OCI-LY7 (cell line): Measurements from ENCODE around the gene REPIN1. TPM values are rescaled to one million over a fixed set of nuclear protein-coding genes. Genes with fewer than 3 reads are reported as not detected.

Experiments used
- BruUV-seq: library from RNA; stranded (reverse); fragments of 400-500 nt; replicated peaks from 2 replicates; lab custom pipeline; 2021; lab: Mats Ljungman, UMichigan
- CTCF ChIA-PET: fragments of 300-600 bp; sonication (Branson Sonifier 250); formaldehyde crosslinking; loops from one replicate; lab custom pipeline; 2022; ENCODE audit warnings: antibody characterized with exemption; ENCODE audit not compliant: unreplicated experiment; lab: Charles Lee
- POLR2A ChIA-PET: fragments of 300-600 bp; sonication (Branson Sonifier 250); formaldehyde crosslinking; loops from one replicate; lab custom pipeline; 2022; ENCODE audit warnings: antibody characterized with exemption; lab: Charles Lee
- DNase-seq: peaks from one replicate; pipeline ENCODE4 v3.0.0-alpha.2; 2015; ENCODE audit warnings: low spot score
- H2AFZ ChIP-seq: fragments of 200-600 bp; sonication (generic), shearing (Covaris generic); 2 replicates; pipeline ENCODE4 v1.6.1; 2014; ENCODE audit warnings: mild to moderate bottlenecking, antibody characterized with exemption, low read length, moderate library complexity
- H3K27ac ChIP-seq: fragments of 200-600 bp; sonication (generic); 2 replicates; pipeline ENCODE4 v1.5.1; 2014; ENCODE audit warnings: mixed run types, low read depth, mild to moderate bottlenecking, moderate library complexity, low read length, inconsistent platforms; ENCODE audit not compliant: poor library complexity, severe bottlenecking
- H3K36me3 ChIP-seq: fragments of 200-600 bp; sonication (generic); 2 replicates; pipeline ENCODE4 v1.6.1; 2014; ENCODE audit warnings: mild to moderate bottlenecking, antibody characterized with exemption, low read length, moderate library complexity, mixed read lengths; ENCODE audit not compliant: insufficient read depth
- H3K4me1 ChIP-seq: fragments of 200-600 bp; sonication (generic); 2 replicates; pipeline ENCODE4 v1.5.1; 2014; ENCODE audit warnings: mild to moderate bottlenecking, low read length; ENCODE audit not compliant: insufficient read depth, poor library complexity, severe bottlenecking
- H3K4me2 ChIP-seq: fragments of 200-600 bp; sonication (generic); 2 replicates; pipeline ENCODE4 v1.6.1; 2014; ENCODE audit warnings: mild to moderate bottlenecking, low read length
- H3K4me3 ChIP-seq: fragments of 200-600 bp; sonication (generic); 2 replicates; pipeline ENCODE4 v1.5.1; 2014; ENCODE audit warnings: mild to moderate bottlenecking, low read depth, low read length; ENCODE audit not compliant: poor library complexity, severe bottlenecking
- H3K79me2 ChIP-seq: fragments of 200-600 bp; sonication (generic); 2 replicates; pipeline ENCODE4 v1.6.1; 2016; ENCODE audit warnings: low read depth, mild to moderate bottlenecking, low read length, moderate library complexity, mixed read lengths; ENCODE audit not compliant: insufficient read depth
- H3K9me2 ChIP-seq: fragments of 200-600 bp; sonication (generic); 2 replicates; pipeline ENCODE4 v1.6.1; 2016; ENCODE audit warnings: mild to moderate bottlenecking, low read length, mixed read lengths; ENCODE audit not compliant: insufficient read depth
- H3K9me3 ChIP-seq: fragments of 200-600 bp; sonication (generic); 2 replicates; pipeline ENCODE4 v1.6.1; 2014; ENCODE audit warnings: mild to moderate bottlenecking, mixed run types, low read length, mixed read lengths
- H4K20me1 ChIP-seq: fragments of 200-600 bp; sonication (generic); 2 replicates; pipeline ENCODE4 v1.6.1; 2014; ENCODE audit warnings: mild to moderate bottlenecking, antibody characterized with exemption, low read length, moderate library complexity, mixed read lengths; ENCODE audit not compliant: insufficient read depth
- EZH2phosphoT487 ChIP-seq: fragments of 200-600 bp; sonication (generic); IDR thresholded peaks from 2 replicates; pipeline ENCODE4 v1.6.1; 2018; ENCODE audit warnings: low read depth, borderline replicate concordance, mild to moderate bottlenecking, mixed run types, antibody characterized with exemption, low read length, moderate library complexity, mixed read lengths
- intact Hi-C: fragments of 100-400 bp; cut with micrococcal nuclease; formaldehyde crosslinking; loops from one replicate; pipeline ENCODE4 v1.10.0; 2022; ENCODE audit not compliant: unreplicated experiment
- total RNA-seq, 2 experiments: library from RNA; depleted of rRNA in 1 of 2; stranded (reverse); fragments of >200 nt in 1 of 2; shearing (Covaris generic) in 1 of 2; gene quantifications; 2 replicates each; pipeline ENCODE4 v1.2.3, GENCODE V29; 2014 to 2022
- TF ChIP-seq, protein P1 (sequence below): fragments of 200-600 bp; sonication (generic); conservative IDR thresholded peaks from 2 replicates; pipeline ENCODE4 v1.5.1; 2014; ENCODE audit warnings: mild to moderate bottlenecking, antibody characterized with exemption, low read length, moderate library complexity, mixed read lengths

The REPIN1 gene
- total RNA-seq, 2 experiments from 2014 or later: 19.0 to 46.2 TPM

DNA sequence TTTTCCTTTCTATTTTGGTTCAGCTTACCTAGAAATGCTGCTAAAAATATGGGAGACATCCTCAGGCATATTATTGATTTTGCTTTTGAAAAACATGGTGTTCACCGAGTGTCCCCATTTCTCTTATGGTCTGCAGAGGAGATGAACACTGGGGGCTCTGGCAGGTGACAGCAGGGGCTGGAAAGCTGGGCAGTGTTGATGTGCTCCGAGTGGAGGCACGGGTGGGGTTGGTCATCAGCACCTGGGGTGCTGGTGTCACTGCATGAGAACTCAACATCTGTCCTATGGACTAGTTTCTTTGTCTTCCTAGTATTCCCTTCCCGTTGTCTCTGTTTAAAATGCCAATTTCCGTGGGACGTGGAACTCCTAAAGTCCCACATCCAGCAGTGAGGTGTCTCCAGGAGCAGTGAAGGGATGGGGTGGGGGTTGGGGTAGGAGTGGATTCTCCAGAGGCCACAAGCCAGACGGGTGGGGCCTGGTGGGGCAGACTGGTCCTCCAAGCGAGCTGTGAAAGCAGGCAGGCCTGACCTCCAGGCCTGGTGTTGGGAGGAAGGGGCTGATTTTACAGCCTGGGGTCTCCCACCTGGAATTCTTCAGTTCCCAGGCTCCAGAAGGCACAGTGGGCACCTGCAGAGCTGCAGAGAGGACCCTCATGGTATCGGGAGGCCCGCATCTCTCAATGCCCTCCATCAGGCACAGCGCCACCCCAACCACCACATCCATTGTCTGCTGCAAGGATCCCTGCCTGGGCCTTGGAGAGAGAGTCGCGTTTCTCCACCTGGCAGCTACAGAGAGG, 35.0 kb downstream of the REPIN1 start:
- CTCF ChIA-PET: interaction anchor here (0.9 kb wide), 1 partner anchor 20 kb away, joined by 5 read pairs; no protein-coding TSS in a partner anchor
- Histone ChIP-seq H3K9me2 (no peaks in the 10 kb centered on the region), H3K4me3 (peak overlapping the region; percentile 80), H2AFZ (peak overlapping the region; percentile 74; the same call in 1 of the 2 replicates), H3K27ac (no peak overlapping the region), H3K4me1 (peaks cover 40% of the 10 kb centered on the region), H3K36me3 (peaks cover 4% of the 10 kb centered on the region), H4K20me1 (no peaks in the 10 kb centered on the region), H3K4me2 (peak overlapping the region; percentile 96; the same call in 1 of the 2 replicates), H3K9me3 (no peaks in the 10 kb centered on the region), H3K79me2 (no peaks in the 10 kb centered on the region; the same call in 1 of the 2 replicates)
- TF ChIP-seq EZH2phosphoT487: no peak
- TF ChIP-seq, protein P1, sequence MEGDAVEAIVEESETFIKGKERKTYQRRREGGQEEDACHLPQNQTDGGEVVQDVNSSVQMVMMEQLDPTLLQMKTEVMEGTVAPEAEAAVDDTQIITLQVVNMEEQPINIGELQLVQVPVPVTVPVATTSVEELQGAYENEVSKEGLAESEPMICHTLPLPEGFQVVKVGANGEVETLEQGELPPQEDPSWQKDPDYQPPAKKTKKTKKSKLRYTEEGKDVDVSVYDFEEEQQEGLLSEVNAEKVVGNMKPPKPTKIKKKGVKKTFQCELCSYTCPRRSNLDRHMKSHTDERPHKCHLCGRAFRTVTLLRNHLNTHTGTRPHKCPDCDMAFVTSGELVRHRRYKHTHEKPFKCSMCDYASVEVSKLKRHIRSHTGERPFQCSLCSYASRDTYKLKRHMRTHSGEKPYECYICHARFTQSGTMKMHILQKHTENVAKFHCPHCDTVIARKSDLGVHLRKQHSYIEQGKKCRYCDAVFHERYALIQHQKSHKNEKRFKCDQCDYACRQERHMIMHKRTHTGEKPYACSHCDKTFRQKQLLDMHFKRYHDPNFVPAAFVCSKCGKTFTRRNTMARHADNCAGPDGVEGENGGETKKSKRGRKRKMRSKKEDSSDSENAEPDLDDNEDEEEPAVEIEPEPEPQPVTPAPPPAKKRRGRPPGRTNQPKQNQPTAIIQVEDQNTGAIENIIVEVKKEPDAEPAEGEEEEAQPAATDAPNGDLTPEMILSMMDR: no peak
- no peak for DNase-seq
- no TSS peak for BruUV-seq
- intact Hi-C loops: no loop called here
- POLR2A ChIA-PET: interaction anchor here (0.5 to 3.2 kb wide), 4 partner anchors 23 to 1109 kb away, joined by 3 to 20 read pairs (median 10); partner anchors contain the start of gene REPIN1

- peak; percentile 18 for DNase-seq
- intact Hi-C loops: no loop called here
- no peaks in the 10 kb centered on the region for H3K9me3 ChIP-seq
- ChIA-PET CTCF (interaction anchor here (0.9 kb wide), 1 partner anchor 21 kb away, joined by 5 read pairs; no protein-coding TSS in a partner anchor), POLR2A (interaction anchor here (1.2 to 3.2 kb wide), 3 partner anchors 24 to 35 kb away, joined by 4 to 20 read pairs (median 16); partner anchors contain the start of gene REPIN1)
- no peaks in the 10 kb centered on the region for H4K20me1 ChIP-seq
- TSS peak; percentile 67 for BruUV-seq
- H3K79me2 ChIP-seq: no peaks in the 10 kb centered on the region; the same call in 1 of the 2 replicates
- H3K4me2 ChIP-seq: peak overlapping the region; percentile 96
- H3K36me3 ChIP-seq: peaks cover 5% of the 10 kb centered on the region
- H2AFZ ChIP-seq: peak overlapping the region; percentile 74; the same call in 1 of the 2 replicates
- peak overlapping the region; percentile 80 for H3K4me3 ChIP-seq
- peaks cover 40% of the 10 kb centered on the region for H3K4me1 ChIP-seq
- TF ChIP-seq EZH2phosphoT487: no peak
- TF ChIP-seq, protein P1: 0 out of 2 replicates have a peak, but pooled peaks have one; percentile 25
- H3K27ac ChIP-seq: peak overlapping the region; percentile 89
- no peaks in the 10 kb centered on the region for H3K9me2 ChIP-seq
Measured at GRCh38 chr7:150404172-150404804, 35.7 kb downstream of the REPIN1 start.
